ENCODE results near the gene NEK11.

GRCh38 chr3:131348911-131349310 lies 322.2 kb downstream of the NEK11 start:
- TF ChIP-seq CTCF (IDR thresholded peaks at IDR 0.05), result no peak
- no peak for TF ChIP-seq EZH2phosphoT487 (IDR thresholded peaks at IDR 0.05)
- TF ChIP-seq EZH2 (IDR thresholded peaks at IDR 0.05), result no peak
